SU-DHL-6 (cell line): ENCODE results near the gene ZSCAN12.

Experiments used
- CTCF ChIP-seq: fragments of 200-600 bp; sonication (generic); IDR thresholded peaks from one replicate; pipeline ENCODE4 v1.5.1; 2017; ENCODE audit warnings: antibody characterized with exemption, mild to moderate bottlenecking, low read length, moderate library complexity; ENCODE audit not compliant: insufficient read depth, poor library complexity, severe bottlenecking
- EZH2phosphoT487 ChIP-seq: fragments of 200-600 bp; sonication (generic), shearing (Covaris generic); conservative IDR thresholded peaks from 2 replicates; pipeline ENCODE4 v1.6.1; 2018; ENCODE audit warnings: mild to moderate bottlenecking, antibody characterized with exemption, low read length, moderate library complexity, mixed read lengths

GRCh38 chr6:28351493-28351925 lies 48.0 kb downstream of the ZSCAN12 start:
- TF ChIP-seq CTCF = no peak
- TF ChIP-seq EZH2phosphoT487 = no peak
